PC-9 (cell line): Measurements from ENCODE around the gene TMEM132C. TPM values are rescaled to one million over a fixed set of nuclear protein-coding genes. Genes with fewer than 3 reads are reported as not detected.

Experiments used
- BruUV-seq: library from RNA; stranded (reverse); fragments of 400-500 nt; replicated peaks from 2 replicates; lab custom pipeline; 2021; lab: Mats Ljungman, UMichigan
- CTCF ChIA-PET: fragments of 300-600 bp; sonication (Branson Sonifier 250); formaldehyde crosslinking; loops from one replicate; lab custom pipeline; 2022; ENCODE audit warnings: antibody characterized with exemption; lab: Charles Lee
- POLR2A ChIA-PET: fragments of 300-600 bp; sonication (Branson Sonifier 250); formaldehyde crosslinking; loops from one replicate; lab custom pipeline; 2022; ENCODE audit warnings: antibody characterized with exemption; ENCODE audit not compliant: unreplicated experiment; lab: Charles Lee
- DNase-seq, 2 experiments: peaks; one replicate each; pipeline versions ENCODE4 v3.0.0 to v3.0.0-alpha.2; 2015 to 2022; ENCODE audit warnings: mixed read lengths in 1 of 2
- H2AFZ ChIP-seq: fragments of 200-600 bp; sonication (generic); 2 replicates; pipeline ENCODE4 v1.8.1; 2017; ENCODE audit warnings: antibody characterized with exemption
- H3F3A ChIP-seq: fragments of 200-600 bp; sonication (generic); 2 replicates; pipeline ENCODE4 v1.8.1; 2017; ENCODE audit warnings: antibody characterized with exemption, mild to moderate bottlenecking, low read depth; ENCODE audit not compliant: insufficient read depth
- H3K27ac ChIP-seq: fragments of 200-600 bp; sonication (generic); 2 replicates; pipeline ENCODE4 v1.6.1; 2016; ENCODE audit warnings: mixed run types
- H3K27me3 ChIP-seq: fragments of 200-600 bp; sonication (generic); 2 replicates; pipeline ENCODE4 v1.6.1; 2016; ENCODE audit warnings: low read depth, mixed run types; ENCODE audit not compliant: insufficient read depth
- H3K36me3 ChIP-seq: fragments of 200-600 bp; sonication (generic); 2 replicates; pipeline ENCODE4 v1.6.1; 2016; ENCODE audit warnings: low read depth, mixed run types
- H3K4me1 ChIP-seq: fragments of 200-600 bp; sonication (generic); replicated peaks from 2 replicates; pipeline ENCODE4 v1.6.1; 2016; ENCODE audit warnings: mixed run types; ENCODE audit not compliant: insufficient read depth
- H3K4me2 ChIP-seq: fragments of 200-600 bp; sonication (generic); 2 replicates; pipeline ENCODE4 v1.6.1; 2017; ENCODE audit warnings: mixed run types
- H3K4me3 ChIP-seq: fragments of 200-600 bp; sonication (generic); 2 replicates; pipeline ENCODE4 v1.6.1; 2016; ENCODE audit warnings: mixed run types
- H3K79me2 ChIP-seq: fragments of 200-600 bp; sonication (generic); 2 replicates; pipeline ENCODE4 v1.6.1; 2017; ENCODE audit warnings: low read depth, mixed run types
- H3K9me2 ChIP-seq: fragments of 200-600 bp; sonication (generic); 2 replicates; pipeline ENCODE4 v1.8.1; 2017; ENCODE audit warnings: mild to moderate bottlenecking; ENCODE audit not compliant: insufficient read depth
- H3K9me3 ChIP-seq: fragments of 200-600 bp; sonication (generic); 2 replicates; pipeline ENCODE4 v1.8.1; 2016; ENCODE audit warnings: low read depth; ENCODE audit not compliant: insufficient read depth
- H4K20me1 ChIP-seq: fragments of 200-600 bp; sonication (generic); 2 replicates; pipeline ENCODE4 v1.8.1; 2017; ENCODE audit not compliant: insufficient read depth
- EZH2 ChIP-seq: fragments of 200-600 bp; sonication (generic); IDR thresholded peaks from 2 replicates; pipeline ENCODE4 v1.8.0; 2017; ENCODE audit warnings: antibody characterized with exemption, low read depth
- intact Hi-C: fragments of 100-400 bp; cut with micrococcal nuclease; formaldehyde crosslinking; loops from one replicate; pipeline ENCODE4 v1.10.0; 2022; ENCODE audit not compliant: unreplicated experiment
- total RNA-seq: library from RNA; stranded (reverse); gene quantifications from 2 replicates; pipeline ENCODE4 v1.2.3, GENCODE V29; 2021
- TF ChIP-seq, protein P1 (sequence below): fragments of 200-600 bp; sonication (generic); conservative IDR thresholded peaks from 2 replicates; pipeline ENCODE4 v1.6.1; 2017; ENCODE audit warnings: mixed run types, antibody characterized with exemption, mild to moderate bottlenecking, moderate library complexity

Gene TMEM132C
- total RNA-seq, 1 experiment from 2014 or later, result not detected

DNA sequence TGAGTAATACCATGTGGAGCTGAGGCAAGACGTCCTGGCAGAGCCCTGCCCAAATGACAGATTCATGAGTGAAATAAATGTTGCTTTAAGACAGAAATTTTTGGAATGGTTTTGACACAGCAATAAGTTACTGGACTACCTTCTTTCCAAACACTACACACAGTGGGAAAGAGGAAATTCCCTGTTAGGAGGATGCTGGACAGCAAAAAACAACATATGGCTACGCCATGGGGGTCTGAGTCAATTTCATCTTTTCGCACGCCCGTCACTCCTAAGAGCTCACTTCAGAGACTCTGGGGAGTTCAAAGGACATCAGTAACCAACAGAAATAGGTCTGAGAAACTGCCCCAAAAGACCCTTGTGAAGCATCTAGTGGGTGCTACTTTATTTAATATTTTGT, 55.4 kb downstream of the TMEM132C start:
- no TSS peak for BruUV-seq
- intact Hi-C loops, result no loop called here
- Histone ChIP-seq H3K4me2 (no peak overlapping the region), H3K36me3 (no peaks in the 10 kb centered on the region), H3K9me3 (no peaks in the 10 kb centered on the region), H3K4me1 (no peaks in the 10 kb centered on the region), H4K20me1 (no peaks in the 10 kb centered on the region), H3F3A (no peaks in the 10 kb centered on the region), H2AFZ (no peak overlapping the region), H3K9me2 (no peaks in the 10 kb centered on the region), H3K27ac (no peak overlapping the region), H3K27me3 (peaks cover 11% of the 10 kb centered on the region; the same call in 1 of the 2 replicates), H3K4me3 (no peak overlapping the region), H3K79me2 (no peaks in the 10 kb centered on the region)
- TF ChIP-seq, protein P1, sequence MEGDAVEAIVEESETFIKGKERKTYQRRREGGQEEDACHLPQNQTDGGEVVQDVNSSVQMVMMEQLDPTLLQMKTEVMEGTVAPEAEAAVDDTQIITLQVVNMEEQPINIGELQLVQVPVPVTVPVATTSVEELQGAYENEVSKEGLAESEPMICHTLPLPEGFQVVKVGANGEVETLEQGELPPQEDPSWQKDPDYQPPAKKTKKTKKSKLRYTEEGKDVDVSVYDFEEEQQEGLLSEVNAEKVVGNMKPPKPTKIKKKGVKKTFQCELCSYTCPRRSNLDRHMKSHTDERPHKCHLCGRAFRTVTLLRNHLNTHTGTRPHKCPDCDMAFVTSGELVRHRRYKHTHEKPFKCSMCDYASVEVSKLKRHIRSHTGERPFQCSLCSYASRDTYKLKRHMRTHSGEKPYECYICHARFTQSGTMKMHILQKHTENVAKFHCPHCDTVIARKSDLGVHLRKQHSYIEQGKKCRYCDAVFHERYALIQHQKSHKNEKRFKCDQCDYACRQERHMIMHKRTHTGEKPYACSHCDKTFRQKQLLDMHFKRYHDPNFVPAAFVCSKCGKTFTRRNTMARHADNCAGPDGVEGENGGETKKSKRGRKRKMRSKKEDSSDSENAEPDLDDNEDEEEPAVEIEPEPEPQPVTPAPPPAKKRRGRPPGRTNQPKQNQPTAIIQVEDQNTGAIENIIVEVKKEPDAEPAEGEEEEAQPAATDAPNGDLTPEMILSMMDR, result no peak
- TF ChIP-seq EZH2, result no peak
- no peak for DNase-seq
- ChIA-PET POLR2A (no interaction called here), CTCF (no interaction called here)

DNA sequence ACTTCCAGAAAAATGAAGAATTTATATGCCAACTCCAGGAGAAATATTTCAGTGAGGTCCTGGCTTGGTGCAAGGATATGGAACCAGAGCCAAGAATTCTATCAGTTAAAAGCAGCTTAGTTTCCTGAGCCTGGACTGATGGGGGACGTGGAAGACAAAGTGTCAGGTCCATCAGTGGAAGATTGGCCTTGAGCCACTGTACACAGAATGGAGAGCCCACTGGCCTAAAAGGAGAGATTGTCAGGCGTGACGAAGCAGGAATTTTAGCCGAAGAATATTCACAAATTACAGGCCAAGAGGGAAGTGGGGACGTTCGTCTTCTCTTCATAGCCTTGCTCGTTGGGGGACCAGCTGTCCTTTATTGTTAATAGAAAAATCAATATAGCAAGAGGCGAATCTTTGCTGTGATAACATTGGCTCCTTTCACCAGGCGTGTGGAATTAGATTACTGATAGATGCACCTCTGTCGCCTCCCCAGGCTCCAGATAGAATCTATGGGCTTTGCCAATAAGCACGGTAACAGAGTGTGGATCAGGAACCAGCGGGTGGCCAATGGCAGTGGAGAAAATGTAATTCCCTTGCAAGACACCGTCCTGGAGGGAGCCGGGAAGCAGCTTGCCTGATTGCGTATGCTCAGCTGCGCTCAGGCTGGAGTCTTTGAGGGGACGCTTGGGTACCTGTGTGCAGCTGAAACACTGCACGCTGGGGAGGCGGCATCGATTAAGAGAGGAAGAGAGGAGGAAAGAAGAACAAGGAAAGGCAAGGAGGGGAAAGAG, 56.4 kb downstream of the TMEM132C start:
- H3K79me2 ChIP-seq, result no peaks in the 10 kb centered on the region
- intact Hi-C loops, result no loop called here
- no peak overlapping the region for H3K4me2 ChIP-seq
- H4K20me1 ChIP-seq, result no peaks in the 10 kb centered on the region
- ChIA-PET CTCF (no interaction called here), POLR2A (no interaction called here)
- H3K4me3 ChIP-seq, result no peak overlapping the region
- H3K27ac ChIP-seq, result no peak overlapping the region
- no peak overlapping the region for H2AFZ ChIP-seq
- no peaks in the 10 kb centered on the region for H3K4me1 ChIP-seq
- no peaks in the 10 kb centered on the region for H3K36me3 ChIP-seq
- no peaks in the 10 kb centered on the region for H3K9me3 ChIP-seq
- TF ChIP-seq, protein P1, result no peak
- TF ChIP-seq EZH2, result no peak
- DNase-seq, result no peak
- peaks cover 20% of the 10 kb centered on the region; the same call in 1 of the 2 replicates for H3K27me3 ChIP-seq
- H3K9me2 ChIP-seq, result no peaks in the 10 kb centered on the region
- no TSS peak for BruUV-seq
- H3F3A ChIP-seq, result no peaks in the 10 kb centered on the region

DNA sequence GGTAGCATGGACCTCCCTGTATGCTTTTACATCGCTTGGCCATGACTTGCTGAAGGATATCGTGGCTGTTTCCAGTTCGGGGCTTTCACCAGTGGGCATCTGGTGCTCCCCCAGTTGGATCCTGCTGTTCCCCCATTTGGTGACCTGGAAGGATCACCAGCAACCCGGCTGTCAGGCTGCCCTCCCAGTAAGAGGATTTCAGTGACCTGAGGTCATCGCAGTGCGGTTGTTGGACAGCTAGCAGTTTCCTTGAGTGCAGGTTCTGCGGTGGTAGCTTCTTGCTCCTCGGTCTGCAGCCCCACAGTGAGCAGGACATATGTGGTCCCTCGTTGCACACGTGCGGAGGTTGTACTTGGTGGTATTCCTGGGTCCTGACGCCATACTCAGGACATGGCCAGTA, 58.7 kb downstream of the TMEM132C start:
- H4K20me1 ChIP-seq, result no peaks in the 10 kb centered on the region
- no peaks in the 10 kb centered on the region for H3K4me1 ChIP-seq
- DNase-seq, result no peak
- H3K4me3 ChIP-seq, result no peak overlapping the region
- CTCF ChIA-PET, result no interaction called here
- peaks cover 35% of the 10 kb centered on the region for H3K27me3 ChIP-seq
- no peak overlapping the region for H3K4me2 ChIP-seq
- intact Hi-C loops, result no loop called here
- H3K9me3 ChIP-seq, result no peaks in the 10 kb centered on the region
- no TSS peak for BruUV-seq
- H3F3A ChIP-seq, result no peaks in the 10 kb centered on the region
- no peaks in the 10 kb centered on the region for H3K9me2 ChIP-seq
- no peak overlapping the region for H3K27ac ChIP-seq
- no peaks in the 10 kb centered on the region for H3K79me2 ChIP-seq
- POLR2A ChIA-PET, result no interaction called here
- no peak overlapping the region for H2AFZ ChIP-seq
- H3K36me3 ChIP-seq, result no peaks in the 10 kb centered on the region
- TF ChIP-seq, protein P1, result no peak
- no peak for TF ChIP-seq EZH2
